SK-N-MC (cell line): ENCODE data around the gene TNNI3K.

Experiments
- DNase-seq: peaks from one replicate; pipeline ENCODE4 v3.0.0-alpha.2; 2011; ENCODE audit warnings: low read depth, low spot score
- H3K27ac ChIP-seq: fragments of 200-600 bp; sonication (generic); 2 replicates; pipeline ENCODE4 v1.5.1; 2016; ENCODE audit warnings: mixed run types
- H3K36me3 ChIP-seq: fragments of 200-600 bp; sonication (generic); 2 replicates; pipeline ENCODE4 v1.6.1; 2017; ENCODE audit warnings: antibody characterized with exemption, low read length, mixed read lengths; ENCODE audit not compliant: insufficient read depth
- H3K4me3 ChIP-seq: fragments of 200-600 bp; sonication (generic); 2 replicates; pipeline ENCODE4 v1.5.1; 2016
- H3K9ac ChIP-seq: fragments of 200-600 bp; sonication (generic); 2 replicates; pipeline ENCODE4 v1.8.0; 2017; ENCODE audit warnings: mixed run types, mixed read lengths; ENCODE audit not compliant: insufficient read length
- H3K9me3 ChIP-seq: fragments of 200-600 bp; sonication (generic); 2 replicates; pipeline ENCODE4 v1.6.1; 2017; ENCODE audit warnings: low read depth, mild to moderate bottlenecking, antibody characterized with exemption, low read length, moderate library complexity, mixed read lengths
- EZH2 ChIP-seq: fragments of 200-600 bp; sonication (generic); IDR thresholded peaks from one replicate; pipeline ENCODE4 v1.6.1; 2017; ENCODE audit warnings: antibody characterized with exemption
- FOXP2 ChIP-seq: optimal IDR thresholded peaks from 2 replicates; pipeline ENCODE3; 2011; ENCODE audit warnings: mild to moderate bottlenecking, moderate library complexity; ENCODE audit not compliant: insufficient read depth; ENCODE audit errors: extremely low read length, control extremely low read depth
- POLR2AphosphoS5 ChIP-seq: IDR thresholded peaks from 2 replicates; pipeline ENCODE4 v1.6.1; 2012; ENCODE audit warnings: mild to moderate bottlenecking, low read depth, low read length, borderline replicate concordance

TNNI3K gene

DNA sequence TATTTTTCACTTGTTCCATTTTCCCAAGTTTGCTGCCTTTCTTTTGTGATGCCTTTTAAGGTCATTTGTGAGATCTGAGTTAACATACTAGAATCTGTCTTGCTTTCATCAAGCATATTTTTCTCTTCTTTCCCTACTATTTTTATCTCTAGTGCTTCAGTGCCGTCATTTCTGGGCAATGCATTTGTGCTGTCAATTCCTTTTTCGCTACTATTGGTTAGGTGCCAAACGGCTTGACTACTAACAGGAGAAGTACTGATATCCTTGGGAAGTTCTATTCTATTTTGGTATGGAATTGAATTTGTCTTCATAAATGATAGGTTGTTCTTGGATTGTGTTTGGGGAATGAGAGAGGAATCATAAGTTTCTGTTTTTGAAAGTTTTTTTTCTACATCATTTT, 235.1 kb downstream of the TNNI3K start:
- no peak overlapping the region for H3K9ac ChIP-seq
- H3K9me3 ChIP-seq, result no peaks in the 10 kb centered on the region
- no peak overlapping the region for H3K27ac ChIP-seq
- H3K4me3 ChIP-seq, result no peak overlapping the region
- TF ChIP-seq EZH2, result no peak
- no peak for TF ChIP-seq FOXP2
- no peak for TF ChIP-seq POLR2AphosphoS5
- DNase-seq, result no peak
- no peaks in the 10 kb centered on the region for H3K36me3 ChIP-seq

DNA sequence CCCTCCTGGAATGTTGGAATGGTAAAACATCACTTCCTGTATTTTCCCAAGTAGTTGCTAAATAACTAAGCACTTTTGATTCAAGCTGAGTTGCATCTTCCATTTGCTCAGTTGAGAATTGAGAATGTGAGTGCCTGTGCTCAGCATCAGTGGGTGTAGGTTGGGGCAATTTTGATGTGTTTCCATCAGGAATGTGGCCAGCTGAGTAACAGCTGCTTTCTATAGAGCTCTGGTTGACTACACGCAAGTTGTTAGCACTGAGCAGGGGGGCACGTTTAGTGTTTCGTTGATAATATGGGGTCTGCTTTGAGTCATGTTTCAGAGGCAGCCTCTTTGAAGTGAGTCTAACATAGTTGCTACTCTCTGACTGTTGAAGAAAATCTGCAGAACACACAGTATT, 235.7 kb downstream of the TNNI3K start:
- TF ChIP-seq FOXP2 (no peak), POLR2AphosphoS5 (no peak), EZH2 (no peak)
- Histone ChIP-seq H3K4me3 (no peak overlapping the region), H3K27ac (no peak overlapping the region), H3K9ac (no peak overlapping the region), H3K9me3 (no peaks in the 10 kb centered on the region), H3K36me3 (no peaks in the 10 kb centered on the region)
- no peak for DNase-seq

DNA sequence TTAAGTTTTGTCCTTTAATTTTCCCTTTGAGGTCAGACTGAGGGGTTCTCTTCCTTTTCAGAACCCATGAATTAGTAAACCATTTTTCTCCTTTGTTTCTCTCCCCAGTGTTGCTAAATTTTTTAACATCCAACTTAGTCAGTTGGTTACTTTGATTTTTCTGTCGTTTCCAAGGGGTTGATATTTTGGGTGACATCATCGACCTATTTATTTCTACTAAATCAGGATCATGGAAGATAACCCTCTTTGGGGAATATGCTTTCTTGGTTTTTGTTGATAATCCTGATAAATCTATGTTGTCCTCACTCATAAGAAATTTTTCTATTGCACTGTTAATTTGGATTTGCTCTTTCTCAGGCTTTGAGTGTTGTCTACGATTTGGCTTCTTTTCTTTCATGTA, 236.3 kb downstream of the TNNI3K start:
- no peak for DNase-seq
- TF ChIP-seq POLR2AphosphoS5 (no peak), FOXP2 (no peak), EZH2 (no peak)
- H3K36me3 ChIP-seq, result no peaks in the 10 kb centered on the region
- no peak overlapping the region for H3K27ac ChIP-seq
- no peak overlapping the region for H3K4me3 ChIP-seq
- H3K9ac ChIP-seq, result no peak overlapping the region
- no peaks in the 10 kb centered on the region for H3K9me3 ChIP-seq

DNA sequence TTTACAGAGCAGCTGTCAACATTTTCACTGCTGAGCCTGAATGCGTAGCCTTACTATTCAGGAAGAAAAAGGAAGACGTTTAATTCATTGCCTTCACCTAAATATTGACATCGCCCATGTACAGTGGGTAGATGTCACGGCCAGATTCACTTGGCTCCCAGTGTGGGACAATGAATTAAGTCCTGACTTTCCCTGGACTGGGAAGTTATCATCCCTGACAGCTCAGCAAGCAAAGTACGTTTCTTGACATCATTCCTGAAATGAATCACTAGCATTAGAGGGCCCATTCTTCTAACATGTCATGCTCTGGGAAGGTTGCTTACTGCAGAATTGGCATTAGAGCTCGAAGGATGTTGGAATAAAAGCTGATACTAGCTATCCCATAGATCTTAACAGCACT, 239.4 kb downstream of the TNNI3K start:
- Histone ChIP-seq H3K36me3 (no peaks in the 10 kb centered on the region), H3K27ac (no peak overlapping the region), H3K4me3 (no peak overlapping the region), H3K9ac (no peak overlapping the region), H3K9me3 (no peaks in the 10 kb centered on the region)
- TF ChIP-seq POLR2AphosphoS5, result no peak
- TF ChIP-seq FOXP2, result no peak
- TF ChIP-seq EZH2, result no peak
- no peak for DNase-seq

DNA sequence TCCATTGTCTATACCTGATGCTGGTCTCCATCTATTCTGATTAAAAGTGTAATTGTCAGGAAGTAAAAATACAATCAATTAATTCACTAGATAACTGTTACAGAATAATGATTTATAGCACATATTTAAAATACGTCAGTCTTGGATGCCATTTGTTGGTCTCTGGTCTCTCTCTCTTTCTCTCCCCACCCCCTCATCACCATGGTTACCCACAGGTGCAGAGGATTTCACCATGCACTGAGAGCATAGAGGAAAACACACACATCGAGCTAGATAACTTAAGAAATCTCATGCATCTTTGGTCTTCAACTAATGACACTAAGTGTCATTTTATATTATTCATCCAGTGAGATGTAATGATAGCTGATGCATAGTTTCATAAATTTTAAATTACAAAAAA, 243.8 kb downstream of the TNNI3K start:
- H3K4me3 ChIP-seq, result no peak overlapping the region
- no peak for DNase-seq
- H3K36me3 ChIP-seq, result no peaks in the 10 kb centered on the region
- TF ChIP-seq FOXP2, result no peak
- no peak for TF ChIP-seq POLR2AphosphoS5
- TF ChIP-seq EZH2, result no peak
- no peak overlapping the region for H3K9ac ChIP-seq
- H3K27ac ChIP-seq, result no peak overlapping the region
- H3K9me3 ChIP-seq, result no peaks in the 10 kb centered on the region

DNA sequence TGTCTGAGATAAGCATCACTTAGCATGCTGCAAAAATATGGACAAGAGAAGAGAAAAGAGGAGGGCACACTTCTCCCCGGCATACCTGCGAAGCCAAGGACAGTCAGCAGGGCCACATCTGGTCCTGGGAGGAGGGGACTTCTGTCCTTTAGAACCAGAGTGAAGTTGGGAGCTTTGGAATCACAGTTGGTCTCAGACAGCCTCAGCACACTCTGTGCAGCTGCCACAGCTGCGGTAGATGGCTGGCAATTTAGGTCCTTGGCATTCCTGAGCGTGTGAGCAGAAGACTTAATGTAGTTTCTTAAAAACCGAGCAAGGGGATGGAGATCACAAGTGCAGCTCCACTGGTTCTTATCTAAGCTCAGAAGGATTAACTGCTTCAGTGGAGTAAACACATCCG, 244.9 kb downstream of the TNNI3K start:
- H3K4me3 ChIP-seq, result no peak overlapping the region
- H3K36me3 ChIP-seq, result no peaks in the 10 kb centered on the region
- no peaks in the 10 kb centered on the region for H3K9me3 ChIP-seq
- H3K27ac ChIP-seq, result no peak overlapping the region
- DNase-seq, result no peak
- TF ChIP-seq POLR2AphosphoS5 (no peak), FOXP2 (no peak), EZH2 (no peak)
- no peak overlapping the region for H3K9ac ChIP-seq

DNA sequence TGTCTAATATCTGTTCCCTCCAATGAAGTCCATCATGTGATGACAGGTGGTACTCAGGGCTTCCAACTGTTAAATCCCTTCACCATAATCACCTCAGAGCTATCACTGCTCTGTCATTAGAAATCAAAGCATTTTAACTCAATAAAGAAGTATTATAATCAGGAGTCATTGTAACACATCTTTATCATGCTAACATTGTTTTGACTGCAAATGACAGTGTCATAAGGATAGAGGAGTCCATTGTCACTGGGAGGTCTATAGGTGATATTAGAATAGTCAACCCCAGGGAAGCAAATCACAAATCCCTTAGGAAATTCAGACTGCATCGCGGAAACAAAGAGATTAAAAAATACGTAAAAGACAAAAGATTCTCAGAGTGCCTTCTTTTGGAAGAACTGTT, 246.4 kb downstream of the TNNI3K start:
- no peak for DNase-seq
- Histone ChIP-seq H3K4me3 (no peak overlapping the region), H3K36me3 (no peaks in the 10 kb centered on the region), H3K9me3 (no peaks in the 10 kb centered on the region), H3K9ac (no peak overlapping the region), H3K27ac (no peak overlapping the region)
- TF ChIP-seq EZH2, result no peak
- TF ChIP-seq POLR2AphosphoS5, result no peak
- no peak for TF ChIP-seq FOXP2

DNA sequence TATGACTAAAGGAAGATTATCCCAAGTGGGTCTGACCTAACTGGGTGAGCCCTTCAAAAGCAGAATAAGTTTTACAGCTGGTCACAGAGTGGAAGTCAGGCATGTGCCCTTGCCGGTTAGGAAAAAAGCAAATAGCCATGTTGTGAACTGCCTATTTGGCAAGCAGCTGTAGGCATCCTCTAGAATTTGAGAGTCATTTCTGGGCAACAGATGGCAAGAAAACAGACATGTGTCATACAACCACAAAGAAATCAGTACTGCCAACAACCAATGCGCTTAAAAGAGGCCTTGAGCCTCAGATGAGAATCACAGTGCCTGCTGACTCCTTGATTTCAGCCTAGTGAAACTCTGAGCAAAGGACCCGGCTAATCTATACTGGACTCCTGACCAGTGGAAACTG, 250.4 kb downstream of the TNNI3K start:
- TF ChIP-seq FOXP2, result no peak
- no peak for TF ChIP-seq POLR2AphosphoS5
- no peak for TF ChIP-seq EZH2
- H3K36me3 ChIP-seq, result no peaks in the 10 kb centered on the region
- no peak overlapping the region for H3K27ac ChIP-seq
- H3K4me3 ChIP-seq, result no peak overlapping the region
- no peak overlapping the region for H3K9ac ChIP-seq
- no peak for DNase-seq
- H3K9me3 ChIP-seq, result no peaks in the 10 kb centered on the region

DNA sequence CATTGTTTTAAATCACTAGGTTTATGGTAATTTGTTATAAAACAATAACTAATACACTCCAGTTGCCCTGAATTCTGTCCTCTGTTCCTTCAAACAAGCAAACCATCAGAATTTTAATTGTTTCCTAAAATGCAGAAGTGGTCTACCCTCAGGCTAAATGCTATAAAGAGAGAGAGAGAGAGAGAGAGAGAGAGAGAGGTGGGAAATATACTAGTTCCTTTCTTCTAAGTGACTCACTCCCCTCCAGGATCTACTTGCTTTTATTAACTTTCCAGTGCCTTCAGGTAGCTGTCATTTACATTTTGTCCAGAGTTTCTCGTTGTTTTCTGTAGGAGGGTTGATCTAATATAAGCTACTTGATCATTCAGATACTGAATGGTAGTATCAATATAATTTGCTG, 250.8 kb downstream of the TNNI3K start:
- no peaks in the 10 kb centered on the region for H3K36me3 ChIP-seq
- H3K9ac ChIP-seq, result no peak overlapping the region
- TF ChIP-seq POLR2AphosphoS5, result no peak
- no peak for TF ChIP-seq FOXP2
- no peak for TF ChIP-seq EZH2
- no peaks in the 10 kb centered on the region for H3K9me3 ChIP-seq
- DNase-seq, result no peak
- no peak overlapping the region for H3K4me3 ChIP-seq
- H3K27ac ChIP-seq, result no peak overlapping the region

DNA sequence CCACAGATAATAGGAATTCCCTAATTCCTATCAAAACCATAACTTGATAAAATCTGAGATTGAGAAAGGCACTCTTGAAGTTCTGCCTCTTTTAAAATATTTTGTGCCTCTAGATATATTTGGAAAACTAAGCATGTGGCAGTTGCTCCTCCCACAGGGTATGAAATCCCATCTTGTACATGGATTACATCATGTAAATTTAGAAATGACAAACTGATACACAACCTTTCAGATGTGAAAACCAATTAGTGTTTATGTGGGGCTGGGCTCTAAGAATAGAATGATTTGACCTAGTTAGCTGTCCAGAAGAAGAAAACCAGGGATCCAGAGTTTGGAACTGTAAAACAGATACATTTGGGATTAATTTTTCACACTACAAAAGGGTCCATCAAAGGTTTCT, 261.5 kb downstream of the TNNI3K start:
- Histone ChIP-seq H3K36me3 (no peaks in the 10 kb centered on the region), H3K27ac (no peak overlapping the region), H3K4me3 (no peak overlapping the region), H3K9me3 (no peaks in the 10 kb centered on the region), H3K9ac (no peak overlapping the region)
- TF ChIP-seq FOXP2, result no peak
- DNase-seq, result no peak
